ENCODE measurements around the gene ACY1.

Gene ACY1

DNA sequence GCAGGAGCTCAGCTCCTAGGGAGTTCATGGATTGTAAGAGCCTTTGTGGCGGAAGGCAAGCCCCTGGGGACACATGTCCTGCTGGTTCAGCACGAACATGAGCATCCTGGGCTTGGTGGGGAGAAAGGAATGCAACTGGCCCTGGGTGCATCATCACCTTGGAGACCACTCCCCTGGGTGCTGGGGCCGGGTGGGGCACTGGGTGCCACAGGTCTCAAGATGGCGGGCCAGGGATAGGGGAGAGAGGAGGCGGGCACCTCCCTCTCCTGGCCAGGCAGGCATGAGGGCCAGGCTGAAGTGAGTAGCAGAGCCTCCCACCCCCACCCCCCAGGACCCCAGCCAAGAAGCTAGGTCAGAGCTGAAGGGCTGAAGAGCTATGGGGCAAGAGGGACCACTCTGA, 16.8 kb upstream of the ACY1 start:
- DNase-seq, result no peak

DNA sequence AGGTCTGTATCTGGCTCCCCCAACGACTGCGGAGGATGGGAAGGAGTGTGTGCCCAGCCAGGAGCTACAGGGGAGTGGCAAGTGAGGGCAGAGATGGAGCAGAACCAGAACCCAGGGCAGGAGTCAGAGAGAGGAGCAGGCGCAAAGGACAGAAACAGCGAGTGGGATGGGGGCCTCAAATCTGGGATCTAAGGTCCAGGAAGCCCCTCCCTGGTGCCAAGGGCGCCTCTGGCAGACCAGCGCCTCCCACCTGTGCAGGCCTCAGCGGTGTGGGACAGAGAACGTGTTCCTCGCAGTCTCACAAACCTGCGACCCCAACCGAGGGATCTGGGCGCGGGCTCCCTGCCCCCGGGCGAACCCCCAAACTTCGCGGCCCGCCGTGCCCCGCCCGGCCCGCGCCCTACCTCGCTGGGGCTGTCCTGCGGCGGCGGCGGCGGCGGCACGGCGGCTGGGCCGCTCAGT, 16.4 kb upstream of the ACY1 start:
- DNase-seq, result no peak

- DNase-seq, result no peak
Observed at GRCh38 chr3:51967384-51968169, 15.8 kb upstream of the ACY1 start, which contains the start of gene PCBP4. TSS of gene PCBP4 (minus strand) at chr3:51967454. CDS start at chr3:51961240, 6,214 bp downstream.

DNA sequence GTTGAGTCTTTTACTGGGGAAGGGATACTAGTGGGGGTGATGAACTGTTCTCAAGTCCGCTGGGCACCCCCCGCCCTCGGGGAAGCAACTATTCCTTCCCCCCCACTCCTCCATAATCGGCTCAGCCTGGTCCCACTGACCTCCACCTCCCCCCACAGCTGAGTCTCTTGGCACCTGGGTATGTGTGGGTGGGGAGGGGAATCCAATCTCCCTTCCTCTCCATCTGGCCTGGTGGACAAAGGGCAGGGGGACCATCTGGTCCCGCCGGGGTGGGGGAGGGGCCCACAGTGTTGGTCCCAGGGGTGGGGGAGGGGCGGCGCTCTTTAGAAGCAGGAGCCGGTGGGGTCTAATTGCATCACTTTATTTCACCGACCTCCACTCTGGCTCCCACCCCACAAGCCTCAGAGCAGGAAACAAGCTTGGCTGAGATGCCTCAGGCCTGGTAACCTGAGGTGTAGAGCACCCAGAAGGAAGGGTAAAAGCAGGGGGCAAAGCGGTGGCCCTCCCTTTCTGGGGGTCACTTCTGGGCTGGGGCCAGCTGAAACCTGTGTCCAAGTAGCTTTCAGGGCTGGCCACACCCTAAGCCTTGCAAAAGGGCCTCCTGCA, 15.1 kb upstream of the ACY1 start:
- no peak for DNase-seq

GRCh38 chr3:51968883-51969678, 14.3 kb upstream of the ACY1 start:
- no peak for DNase-seq

DNA sequence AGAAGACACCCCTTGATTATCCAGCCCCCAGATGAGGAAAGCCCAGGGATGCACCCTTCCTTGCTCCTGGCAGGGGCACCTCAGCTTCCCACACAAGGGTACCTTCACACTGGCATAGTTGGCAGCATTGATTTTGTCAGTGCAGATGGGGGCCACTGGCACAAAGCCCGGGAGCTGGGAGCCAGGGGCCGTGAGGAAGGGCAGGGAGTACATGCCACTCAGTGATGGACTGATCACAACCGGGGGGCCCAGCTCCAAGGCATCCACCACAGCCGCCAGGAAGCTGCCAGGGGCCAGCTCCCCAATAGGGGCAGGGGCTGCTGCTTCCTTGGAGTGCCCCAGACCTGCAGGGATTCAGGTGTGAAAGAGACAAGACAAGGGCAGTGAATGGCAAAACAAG, 13.5 kb upstream of the ACY1 start:
- no peak for DNase-seq

- DNase-seq, result no peak
Observed at GRCh38 chr3:51970606-51971300, 12.6 kb upstream of the ACY1 start.

GRCh38 chr3:51971350-51971749, 12.0 kb upstream of the ACY1 start:
- DNase-seq, result no peak

DNA sequence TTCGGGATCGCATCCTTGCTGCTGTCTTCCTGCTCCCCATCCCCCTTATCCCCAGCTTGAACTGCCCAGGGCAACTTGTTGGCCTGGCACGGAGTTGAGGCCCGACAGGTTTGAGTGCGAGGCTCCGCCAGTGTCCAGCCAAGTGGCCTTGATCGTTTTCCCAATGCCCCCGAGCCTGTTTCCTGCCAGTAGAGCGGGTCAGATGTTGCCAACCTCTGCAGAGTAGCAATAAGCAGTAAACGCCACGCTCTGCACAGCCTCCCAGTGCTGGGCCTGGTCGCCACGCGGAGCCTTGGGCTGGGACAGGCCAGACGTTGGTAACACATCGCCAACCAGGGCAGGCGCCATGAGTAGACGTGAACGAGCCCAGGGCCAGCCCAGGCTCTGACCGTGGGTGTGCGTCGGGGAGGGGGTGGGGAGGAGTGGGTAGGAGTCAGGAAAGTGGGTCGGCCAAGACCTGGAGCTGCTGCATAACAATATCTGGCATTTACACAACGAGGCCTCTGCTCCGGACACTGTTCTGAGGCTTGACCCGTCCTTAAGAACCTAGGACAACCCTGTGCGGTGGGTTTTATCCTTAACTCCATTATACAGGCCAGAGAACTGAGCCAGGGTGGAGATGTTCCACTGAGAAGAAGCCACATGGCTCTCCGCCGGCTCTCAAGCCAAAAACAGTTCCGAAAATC, 8.9 kb upstream of the ACY1 start:
- no peak for DNase-seq

- DNase-seq, result no peak
Observed at GRCh38 chr3:51974963-51975851, 8.1 kb upstream of the ACY1 start, which contains the start of gene ABHD14A. TSS of gene ABHD14A (plus strand) at chr3:51975064. CDS start at chr3:51975136, 72 bp downstream.

GRCh38 chr3:51975852-51976549, 7.3 kb upstream of the ACY1 start:
- DNase-seq, result no peak

- no peak for DNase-seq
Observed at GRCh38 chr3:51977446-51978142, 5.7 kb upstream of the ACY1 start.

- DNase-seq, result no peak
Observed at GRCh38 chr3:51978143-51978502, 5.2 kb upstream of the ACY1 start.

- no peak for DNase-seq
Observed at GRCh38 chr3:51980253-51980652, 3.1 kb upstream of the ACY1 start.

DNA sequence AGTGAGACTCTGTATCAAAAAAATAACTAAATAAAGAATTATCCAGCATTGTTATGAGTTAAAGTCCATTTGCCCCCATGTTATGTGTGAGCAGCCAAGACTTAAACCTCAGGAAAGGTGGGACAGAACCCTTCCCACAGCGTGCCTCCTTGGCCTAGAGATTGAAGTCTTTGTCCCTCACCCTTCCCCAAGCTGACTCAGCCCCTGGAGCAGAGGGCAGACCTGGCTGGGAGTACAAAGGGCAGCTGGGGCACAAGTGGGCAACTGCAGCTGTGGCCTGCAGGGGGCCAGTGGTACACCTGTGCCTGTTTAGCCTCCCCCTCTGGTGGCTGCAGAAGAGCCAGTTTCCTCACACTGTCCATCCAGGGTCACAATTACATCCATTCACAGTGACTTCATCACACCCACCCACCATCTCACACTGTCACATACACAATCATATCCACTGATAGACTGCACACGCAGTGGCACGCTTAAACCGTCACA, 940 bp upstream of the ACY1 start:
- no peak for DNase-seq

- DNase-seq, result no peak
Observed at GRCh38 chr3:51983578-51984268, 388 bp downstream of the ACY1 start.

DNA sequence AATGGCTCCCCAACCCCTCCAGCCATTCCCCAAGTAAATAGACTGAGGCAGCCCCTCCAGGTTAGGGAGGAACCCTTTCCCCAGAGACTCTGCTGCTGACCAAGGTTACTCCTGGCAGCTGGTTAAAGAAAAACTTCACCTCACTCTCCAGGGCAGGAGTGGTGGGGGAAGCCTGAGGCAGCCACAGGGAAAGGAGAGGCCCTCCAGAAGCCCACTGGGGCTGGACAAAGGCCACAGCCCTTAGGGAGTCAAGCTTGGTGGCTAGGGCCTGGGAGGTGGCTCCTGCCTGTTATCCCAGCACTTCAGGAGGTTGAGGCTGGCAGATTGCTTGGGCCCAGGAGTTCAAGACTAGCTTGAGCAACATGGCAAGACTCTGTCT, 923 bp downstream of the ACY1 start:
- no peak for DNase-seq

DNA sequence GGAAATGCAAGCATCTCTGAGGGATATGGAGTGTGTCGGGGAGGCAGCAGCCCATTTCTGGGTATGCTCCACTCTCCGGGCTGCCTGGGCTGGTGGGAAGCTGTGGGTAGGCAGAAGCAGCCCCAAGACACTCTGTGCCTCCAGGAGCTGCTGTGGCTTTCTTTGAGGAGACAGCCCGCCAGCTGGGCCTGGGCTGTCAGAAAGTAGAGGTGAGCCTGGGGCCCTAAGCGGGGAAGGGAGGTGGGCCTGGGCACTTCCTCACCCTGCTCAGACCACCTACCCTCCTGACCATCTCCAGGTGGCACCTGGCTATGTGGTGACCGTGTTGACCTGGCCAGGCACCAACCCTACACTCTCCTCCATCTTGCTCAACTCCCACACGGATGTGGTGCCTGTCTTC, 1.7 kb downstream of the ACY1 start:
- DNase-seq, result no peak
